HCT116 (cell line): ENCODE results near the gene TIE1. TPM values are rescaled to one million over a fixed set of nuclear protein-coding genes. Genes with fewer than 3 reads are reported as not detected.

Experiments used
- ATAC-seq: fragments of 200-7000 bp; cut with Tn5 transposase; 2 replicates; pipeline ENCODE4 v1.9.1; 2020; ENCODE audit warnings: mild to moderate bottlenecking, moderate library complexity
- BruUV-seq: library from RNA; stranded (reverse); fragments of 400-500 nt; replicated peaks from 2 replicates; lab custom pipeline; 2021; lab: Mats Ljungman, UMichigan
- CTCF ChIA-PET: fragments of 300-600 bp; sonication (Branson Sonifier 250); formaldehyde crosslinking; loops from one replicate; lab custom pipeline; 2021; ENCODE audit warnings: antibody characterized with exemption; lab: Charles Lee
- POLR2A ChIA-PET: fragments of 300-600, 350-600 bp; sonication (Branson Sonifier 250); formaldehyde crosslinking; loops from one replicate; lab custom pipeline; 2021; ENCODE audit warnings: antibody characterized with exemption; lab: Charles Lee
- RAD21 ChIA-PET, 2 experiments: fragments of 300-600 bp; sonication (Branson Sonifier 250); formaldehyde crosslinking; loops; one replicate each; lab custom pipeline; 2023; ENCODE audit warnings: low total read pairs in 2 of 2; ENCODE audit not compliant: uncharacterized antibody in 2 of 2, unreplicated experiment in 2 of 2, low non-redundant PET in 1 of 2; lab: Charles Lee
- DNase-seq: peaks from one replicate; pipeline ENCODE4 v3.0.0-alpha.2; 2010; ENCODE audit warnings: low read depth, low spot score
- H2AFZ ChIP-seq: fragments of 200-600 bp; shearing (Covaris generic), sonication (generic); 2 replicates; pipeline ENCODE4 v1.6.1; 2017; ENCODE audit warnings: low read depth, mixed run types, mixed read lengths, antibody characterized with exemption, low read length; ENCODE audit not compliant: poor library complexity, severe bottlenecking
- H3K27ac ChIP-seq: 2 replicates; pipeline ENCODE4 v1.5.1; 2012; ENCODE audit warnings: low read depth, low read length
- H3K27me3 ChIP-seq: fragments of 200-600 bp; sonication (generic); 2 replicates; pipeline ENCODE4 v1.6.1; 2016; ENCODE audit warnings: mixed run types, low read length, mixed read lengths; ENCODE audit not compliant: insufficient read depth
- H3K36me3 ChIP-seq, 2 experiments: fragments of 200-500 bp in 1 of 2; fragments of 200-600 bp in 1 of 2; sonication (Bioruptor generic) in 1 of 2; sonication (generic) in 1 of 2; 2 replicates each; pipeline versions ENCODE4 v1.5.1 to v1.6.1; 2014 to 2016; ENCODE audit warnings: low read length in 2 of 2, inconsistent platforms in 1 of 2, mixed read lengths in 1 of 2, mixed run types in 1 of 2; ENCODE audit not compliant: insufficient read depth in 2 of 2, control insufficient read depth in 1 of 2
- H3K4me1 ChIP-seq, 2 experiments: fragments of 200-600 bp in 1 of 2; sonication (generic) in 1 of 2; 2 replicates each; pipeline versions ENCODE4 v1.5.1 to v1.6.1; 2012 to 2017; ENCODE audit warnings: low read length in 2 of 2, inconsistent platforms in 1 of 2, mild to moderate bottlenecking in 1 of 2, mixed read lengths in 1 of 2, mixed run types in 1 of 2, moderate library complexity in 1 of 2; ENCODE audit not compliant: insufficient read depth in 2 of 2, control insufficient read depth in 1 of 2
- H3K4me2 ChIP-seq: fragments of 200-600 bp; sonication (generic); 2 replicates; pipeline ENCODE4 v1.6.1; 2017; ENCODE audit warnings: mixed run types, low read length, mixed read lengths
- H3K4me3 ChIP-seq, 2 experiments: fragments of 200-600 bp in 1 of 2; sonication (generic) in 1 of 2; replicated peaks in 1 of 2; 2 replicates each; pipeline ENCODE4 v1.5.1; 2011 to 2016; ENCODE audit warnings: low read length in 2 of 2, control low read depth in 1 of 2, low read depth in 1 of 2, mild to moderate bottlenecking in 1 of 2, mixed read lengths in 1 of 2, mixed run types in 1 of 2
- H3K79me2 ChIP-seq: fragments of 200-600 bp; sonication (generic); 2 replicates; pipeline ENCODE4 v1.6.1; 2017; ENCODE audit warnings: mild to moderate bottlenecking, mixed run types, low read length, moderate library complexity, mixed read lengths; ENCODE audit not compliant: insufficient read depth
- H3K9ac ChIP-seq: fragments of 200-600 bp; sonication (generic); 2 replicates; pipeline ENCODE4 v1.6.1; 2016; ENCODE audit warnings: low read length, mixed read lengths
- H3K9me2 ChIP-seq: fragments of 200-600 bp; sonication (generic), shearing (Covaris generic); 2 replicates; pipeline ENCODE4 v1.6.1; 2017; ENCODE audit warnings: mixed run types, mild to moderate bottlenecking, moderate library complexity; ENCODE audit not compliant: insufficient read depth
- H3K9me3 ChIP-seq, 2 experiments: fragments of 200-500 bp in 1 of 2; fragments of 200-600 bp in 1 of 2; sonication (Bioruptor generic) in 1 of 2; sonication (generic) in 1 of 2; 2 replicates each; pipeline ENCODE4 v1.6.1; 2014 to 2017; ENCODE audit warnings: low read length in 2 of 2, mixed read lengths in 2 of 2, inconsistent platforms in 1 of 2, low read depth in 1 of 2, mild to moderate bottlenecking in 1 of 2, mixed run types in 1 of 2, moderate library complexity in 1 of 2; ENCODE audit not compliant: control insufficient read depth in 1 of 2, insufficient read depth in 1 of 2
- H4K20me1 ChIP-seq: fragments of 200-600 bp; sonication (generic), shearing (Covaris generic); 2 replicates; pipeline ENCODE4 v1.6.1; 2017; ENCODE audit warnings: mixed run types, mild to moderate bottlenecking, moderate library complexity; ENCODE audit not compliant: insufficient read depth
- ATF3 ChIP-seq: IDR thresholded peaks from 2 replicates; pipeline ENCODE4 v1.6.1; 2012
- CBX3 ChIP-seq: IDR thresholded peaks from 2 replicates; pipeline ENCODE4 v1.6.1; 2012; ENCODE audit warnings: low read depth
- CEBPB ChIP-seq: IDR thresholded peaks from 2 replicates; pipeline ENCODE4 v1.6.1; 2012; ENCODE audit warnings: low read depth
- CTCF ChIP-seq, 3 experiments: fragments of 200-600 bp in 1 of 3; sonication (generic) in 1 of 3; IDR thresholded peaks in 2 of 3; conservative IDR thresholded peaks in 1 of 3; 2 replicates each; pipeline ENCODE4 v1.5.1; 2012 to 2017; ENCODE audit warnings: low read depth in 2 of 3, low read length in 2 of 3, antibody characterized with exemption in 1 of 3, borderline replicate concordance in 1 of 3, control low read depth in 1 of 3, mild to moderate bottlenecking in 1 of 3, mixed read lengths in 1 of 3, mixed run types in 1 of 3, moderate library complexity in 1 of 3; ENCODE audit not compliant: insufficient read depth in 1 of 3
- EGR1 ChIP-seq: IDR thresholded peaks from 2 replicates; pipeline ENCODE4 v1.6.1; 2012; ENCODE audit warnings: low read depth
- ELF1 ChIP-seq: IDR thresholded peaks from 2 replicates; pipeline ENCODE4 v1.6.1; 2012; ENCODE audit warnings: low read depth, borderline replicate concordance
- EZH2phosphoT487 ChIP-seq: fragments of 200-600 bp; IDR thresholded peaks from 2 replicates; pipeline ENCODE4 v1.6.1; 2018; ENCODE audit warnings: antibody characterized with exemption, borderline replicate concordance
- FOSL1 ChIP-seq: IDR thresholded peaks from 2 replicates; pipeline ENCODE4 v1.6.1; 2012; ENCODE audit warnings: low read depth
- JUND ChIP-seq: IDR thresholded peaks from 2 replicates; pipeline ENCODE4 v1.6.1; 2012
- MAX ChIP-seq: IDR thresholded peaks from 2 replicates; pipeline ENCODE4 v1.6.1; 2012
- POLR2A ChIP-seq: IDR thresholded peaks from 2 replicates; pipeline ENCODE4 v1.7.0; 2011; ENCODE audit warnings: borderline replicate concordance; ENCODE audit not compliant: insufficient read depth, insufficient read length; ENCODE audit errors: extremely low read depth
- RAD21 ChIP-seq: IDR thresholded peaks from 2 replicates; pipeline ENCODE4 v1.6.1; 2012; ENCODE audit warnings: low read depth, mild to moderate bottlenecking
- SIN3A ChIP-seq: IDR thresholded peaks from 2 replicates; pipeline ENCODE4 v1.6.1; 2012; ENCODE audit warnings: low read depth
- SP1 ChIP-seq: IDR thresholded peaks from 2 replicates; pipeline ENCODE4 v1.6.1; 2012; ENCODE audit warnings: low read depth
- SRF ChIP-seq: IDR thresholded peaks from 2 replicates; pipeline ENCODE4 v1.6.1; 2012; ENCODE audit warnings: low read depth
- TCF7L2 ChIP-seq: IDR thresholded peaks from 2 replicates; pipeline ENCODE4 v1.7.0; 2011; ENCODE audit warnings: borderline replicate concordance, inconsistent platforms; ENCODE audit not compliant: insufficient read depth, insufficient read length; ENCODE audit errors: extremely low read depth
- ZBTB33 ChIP-seq: IDR thresholded peaks from 2 replicates; pipeline ENCODE4 v1.6.1; 2011; ENCODE audit warnings: mild to moderate bottlenecking, low read length, moderate library complexity; ENCODE audit not compliant: insufficient replicate concordance; ENCODE audit errors: extremely low read depth
- ZFX ChIP-seq: fragments of 450-650 bp; IDR thresholded peaks from 2 replicates; pipeline ENCODE4 v1.6.1; 2017
- ZNF274 ChIP-seq: fragments of 200-500 bp; sonication (Bioruptor generic); IDR thresholded peaks from 2 replicates; pipeline ENCODE4 v1.6.1; 2014; ENCODE audit warnings: mild to moderate bottlenecking, low read depth, low read length, inconsistent platforms
- intact Hi-C: fragments of 100-400 bp; cut with micrococcal nuclease; formaldehyde crosslinking; loops from 2 replicates; pipeline ENCODE4 v1.10.0; 2022
- total RNA-seq: library from RNA; stranded (reverse); gene quantifications from one replicate; pipeline ENCODE4 v1.2.1, GENCODE V29; 2021; ENCODE audit not compliant: unreplicated experiment

TIE1 gene
- total RNA-seq, 1 experiment from 2014 or later: not detected

GRCh38 chr1:43266881-43267280 lies 33.9 kb upstream of the TIE1 start (continued):
- TF ChIP-seq SIN3A: no peak
- TF ChIP-seq EZH2phosphoT487: no peak
- no peak for TF ChIP-seq CTCF (IDR thresholded peaks at IDR 0.05 in 2 of 3, conservative IDR thresholded peaks at IDR 0.05 in 1 of 3; ENCODE audit: borderline replicate concordance in 1 of 3, insufficient read depth in 1 of 3, low read depth in 2 of 3, low read length in 2 of 3)
- TF ChIP-seq RAD21: no peak
- no peak for TF ChIP-seq CEBPB

- H4K20me1 ChIP-seq: no peaks in the 10 kb centered on the region
- no peak for ATAC-seq
Observed at GRCh38 chr1:43267291-43267805, 33.4 kb upstream of the TIE1 start.

More at GRCh38 chr1:43267291-43267805, 33.4 kb upstream of the TIE1 start:
- H3K27ac ChIP-seq: no peak overlapping the region
- no peaks in the 10 kb centered on the region for H3K9me2 ChIP-seq
- ChIA-PET RAD21 (no interaction called here), POLR2A (no interaction called here), CTCF (no interaction called here)
- no peak overlapping the region for H3K4me2 ChIP-seq
- no peak overlapping the region for H2AFZ ChIP-seq
- no peak for DNase-seq
- intact Hi-C loops: no loop called here
- H3K4me1 ChIP-seq: peaks cover 15 to 26% of the 10 kb centered on the region in 2 experiments
- no peaks in the 10 kb centered on the region for H3K36me3 ChIP-seq
- H3K9ac ChIP-seq: no peak overlapping the region
- H3K27me3 ChIP-seq: no peaks in the 10 kb centered on the region
- H3K4me3 ChIP-seq: no peak overlapping the region
- H3K79me2 ChIP-seq: no peaks in the 10 kb centered on the region
- H3K9me3 ChIP-seq: peaks cover 0 to 11% of the 10 kb centered on the region in 2 experiments; a peak in 1 of 4 replicates
- BruUV-seq: no TSS peak
- TF ChIP-seq SP1: no peak
- no peak for TF ChIP-seq RAD21
- TF ChIP-seq EZH2phosphoT487: no peak
- no peak for TF ChIP-seq POLR2A
- no peak for TF ChIP-seq ELF1
- no peak for TF ChIP-seq ATF3
- TF ChIP-seq MAX: no peak
- no peak for TF ChIP-seq SIN3A
- no peak for TF ChIP-seq ZNF274
- TF ChIP-seq FOSL1: no peak
- no peak for TF ChIP-seq SRF
- TF ChIP-seq EGR1: no peak
- TF ChIP-seq ZFX: no peak
- TF ChIP-seq TCF7L2: no peak
- TF ChIP-seq CTCF (IDR thresholded peaks at IDR 0.05 in 2 of 3, conservative IDR thresholded peaks at IDR 0.05 in 1 of 3; ENCODE audit: borderline replicate concordance in 1 of 3, insufficient read depth in 1 of 3, low read depth in 2 of 3, low read length in 2 of 3): no peak
- TF ChIP-seq CBX3: no peak
- no peak for TF ChIP-seq JUND
- no peak for TF ChIP-seq ZBTB33
